OCI-LY1 (cell line): ENCODE results near the gene CYTH3.

Experiments used
- EZH2 ChIP-seq: fragments of 200-600 bp; sonication (generic), shearing (Covaris generic); IDR thresholded peaks from 2 replicates; pipeline ENCODE4 v1.8.0; 2017; ENCODE audit warnings: borderline replicate concordance, mixed run types, mild to moderate bottlenecking, antibody characterized with exemption, low read length, moderate library complexity, mixed read lengths
- TF ChIP-seq, protein P1 (sequence below): fragments of 200-600 bp; sonication (generic), shearing (Covaris generic); IDR thresholded peaks from 2 replicates; pipeline ENCODE4 v1.5.1; 2017; ENCODE audit warnings: mild to moderate bottlenecking, antibody characterized with exemption, low read length, moderate library complexity, mixed read lengths

- TF ChIP-seq, protein P1, sequence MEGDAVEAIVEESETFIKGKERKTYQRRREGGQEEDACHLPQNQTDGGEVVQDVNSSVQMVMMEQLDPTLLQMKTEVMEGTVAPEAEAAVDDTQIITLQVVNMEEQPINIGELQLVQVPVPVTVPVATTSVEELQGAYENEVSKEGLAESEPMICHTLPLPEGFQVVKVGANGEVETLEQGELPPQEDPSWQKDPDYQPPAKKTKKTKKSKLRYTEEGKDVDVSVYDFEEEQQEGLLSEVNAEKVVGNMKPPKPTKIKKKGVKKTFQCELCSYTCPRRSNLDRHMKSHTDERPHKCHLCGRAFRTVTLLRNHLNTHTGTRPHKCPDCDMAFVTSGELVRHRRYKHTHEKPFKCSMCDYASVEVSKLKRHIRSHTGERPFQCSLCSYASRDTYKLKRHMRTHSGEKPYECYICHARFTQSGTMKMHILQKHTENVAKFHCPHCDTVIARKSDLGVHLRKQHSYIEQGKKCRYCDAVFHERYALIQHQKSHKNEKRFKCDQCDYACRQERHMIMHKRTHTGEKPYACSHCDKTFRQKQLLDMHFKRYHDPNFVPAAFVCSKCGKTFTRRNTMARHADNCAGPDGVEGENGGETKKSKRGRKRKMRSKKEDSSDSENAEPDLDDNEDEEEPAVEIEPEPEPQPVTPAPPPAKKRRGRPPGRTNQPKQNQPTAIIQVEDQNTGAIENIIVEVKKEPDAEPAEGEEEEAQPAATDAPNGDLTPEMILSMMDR = no peak
- TF ChIP-seq EZH2 = no peak
These were observed 61.6 kb downstream of the CYTH3 start for GRCh38 chr7:6210621-6211372.
